HL-60 (cell line): Measurements from ENCODE around the gene KIDINS220.

ENCODE experiments used
- DNase-seq, 2 experiments: peaks; one replicate each; pipeline ENCODE4 v3.0.0-alpha.2; 2010 to 2020; ENCODE audit warnings: low read depth in 1 of 2, low spot score in 1 of 2
- H3K27ac ChIP-seq: fragments of 250-450 bp; sonication (Bioruptor Pico); replicated peaks from 2 replicates; pipeline ENCODE4 v1.5.1; 2020; ENCODE audit warnings: mild to moderate bottlenecking, moderate library complexity
- H3K27me3 ChIP-seq: fragments of 250-450 bp; sonication (Bioruptor Pico); 2 replicates; pipeline ENCODE4 v1.5.1; 2021; ENCODE audit warnings: mild to moderate bottlenecking, moderate library complexity; ENCODE audit not compliant: insufficient read depth, poor library complexity, severe bottlenecking
- H3K4me3 ChIP-seq: replicated peaks from 2 replicates; pipeline ENCODE4 v1.5.1; 2011; ENCODE audit warnings: mild to moderate bottlenecking, control low read depth, low read length; ENCODE audit not compliant: insufficient read depth
- GABPA ChIP-seq: IDR thresholded peaks from 2 replicates; pipeline ENCODE4 v1.6.1; 2012; ENCODE audit warnings: low read depth
- POLR2AphosphoS5 ChIP-seq: IDR thresholded peaks from 2 replicates; pipeline ENCODE4 v1.6.1; 2012; ENCODE audit warnings: low read depth
- SPI1 ChIP-seq: IDR thresholded peaks from 2 replicates; pipeline ENCODE4 v1.6.1; 2012; ENCODE audit warnings: low read depth, mild to moderate bottlenecking, borderline replicate concordance
- TF ChIP-seq, protein P1 (sequence below): IDR thresholded peaks from 2 replicates; pipeline ENCODE4 v1.6.1; 2012; ENCODE audit warnings: low read depth; ENCODE audit not compliant: insufficient replicate concordance
- TF ChIP-seq, protein P2 (sequence below): IDR thresholded peaks from one replicate; pipeline ENCODE4 v1.5.1; 2011; ENCODE audit warnings: low read length, control low read depth, inconsistent platforms; ENCODE audit not compliant: insufficient read depth

The KIDINS220 gene

DNA sequence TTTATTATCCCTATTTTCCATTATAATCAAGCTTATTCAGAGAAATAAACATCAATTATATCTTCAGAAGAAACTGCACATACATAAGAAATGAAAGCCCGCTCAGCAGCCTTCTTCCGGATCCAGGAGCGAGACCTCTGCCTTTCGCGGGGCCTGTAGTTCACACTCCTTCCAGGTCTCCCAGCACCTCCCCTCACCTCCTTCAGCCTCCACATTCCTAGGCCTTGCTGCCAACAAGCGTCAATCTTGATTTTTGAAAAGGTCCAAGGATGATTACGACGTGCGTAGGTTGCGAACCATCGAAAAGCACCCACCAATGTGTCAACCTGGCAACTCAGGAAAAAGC lies 355 bp upstream of the KIDINS220 start:
- Histone ChIP-seq H3K27me3 (no peaks in the 10 kb centered on the region), H3K4me3 (peak overlapping the region; percentile 6), H3K27ac (no peak overlapping the region)
- TF ChIP-seq, protein P1, sequence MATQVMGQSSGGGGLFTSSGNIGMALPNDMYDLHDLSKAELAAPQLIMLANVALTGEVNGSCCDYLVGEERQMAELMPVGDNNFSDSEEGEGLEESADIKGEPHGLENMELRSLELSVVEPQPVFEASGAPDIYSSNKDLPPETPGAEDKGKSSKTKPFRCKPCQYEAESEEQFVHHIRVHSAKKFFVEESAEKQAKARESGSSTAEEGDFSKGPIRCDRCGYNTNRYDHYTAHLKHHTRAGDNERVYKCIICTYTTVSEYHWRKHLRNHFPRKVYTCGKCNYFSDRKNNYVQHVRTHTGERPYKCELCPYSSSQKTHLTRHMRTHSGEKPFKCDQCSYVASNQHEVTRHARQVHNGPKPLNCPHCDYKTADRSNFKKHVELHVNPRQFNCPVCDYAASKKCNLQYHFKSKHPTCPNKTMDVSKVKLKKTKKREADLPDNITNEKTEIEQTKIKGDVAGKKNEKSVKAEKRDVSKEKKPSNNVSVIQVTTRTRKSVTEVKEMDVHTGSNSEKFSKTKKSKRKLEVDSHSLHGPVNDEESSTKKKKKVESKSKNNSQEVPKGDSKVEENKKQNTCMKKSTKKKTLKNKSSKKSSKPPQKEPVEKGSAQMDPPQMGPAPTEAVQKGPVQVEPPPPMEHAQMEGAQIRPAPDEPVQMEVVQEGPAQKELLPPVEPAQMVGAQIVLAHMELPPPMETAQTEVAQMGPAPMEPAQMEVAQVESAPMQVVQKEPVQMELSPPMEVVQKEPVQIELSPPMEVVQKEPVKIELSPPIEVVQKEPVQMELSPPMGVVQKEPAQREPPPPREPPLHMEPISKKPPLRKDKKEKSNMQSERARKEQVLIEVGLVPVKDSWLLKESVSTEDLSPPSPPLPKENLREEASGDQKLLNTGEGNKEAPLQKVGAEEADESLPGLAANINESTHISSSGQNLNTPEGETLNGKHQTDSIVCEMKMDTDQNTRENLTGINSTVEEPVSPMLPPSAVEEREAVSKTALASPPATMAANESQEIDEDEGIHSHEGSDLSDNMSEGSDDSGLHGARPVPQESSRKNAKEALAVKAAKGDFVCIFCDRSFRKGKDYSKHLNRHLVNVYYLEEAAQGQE = no peak
- TF ChIP-seq SPI1 (no peak), GABPA (no peak), POLR2AphosphoS5 (no peak)
- TF ChIP-seq, protein P2, sequence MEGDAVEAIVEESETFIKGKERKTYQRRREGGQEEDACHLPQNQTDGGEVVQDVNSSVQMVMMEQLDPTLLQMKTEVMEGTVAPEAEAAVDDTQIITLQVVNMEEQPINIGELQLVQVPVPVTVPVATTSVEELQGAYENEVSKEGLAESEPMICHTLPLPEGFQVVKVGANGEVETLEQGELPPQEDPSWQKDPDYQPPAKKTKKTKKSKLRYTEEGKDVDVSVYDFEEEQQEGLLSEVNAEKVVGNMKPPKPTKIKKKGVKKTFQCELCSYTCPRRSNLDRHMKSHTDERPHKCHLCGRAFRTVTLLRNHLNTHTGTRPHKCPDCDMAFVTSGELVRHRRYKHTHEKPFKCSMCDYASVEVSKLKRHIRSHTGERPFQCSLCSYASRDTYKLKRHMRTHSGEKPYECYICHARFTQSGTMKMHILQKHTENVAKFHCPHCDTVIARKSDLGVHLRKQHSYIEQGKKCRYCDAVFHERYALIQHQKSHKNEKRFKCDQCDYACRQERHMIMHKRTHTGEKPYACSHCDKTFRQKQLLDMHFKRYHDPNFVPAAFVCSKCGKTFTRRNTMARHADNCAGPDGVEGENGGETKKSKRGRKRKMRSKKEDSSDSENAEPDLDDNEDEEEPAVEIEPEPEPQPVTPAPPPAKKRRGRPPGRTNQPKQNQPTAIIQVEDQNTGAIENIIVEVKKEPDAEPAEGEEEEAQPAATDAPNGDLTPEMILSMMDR = no peak
- DNase-seq = no peak

- no peak overlapping the region for H3K27ac ChIP-seq
- H3K27me3 ChIP-seq = no peaks in the 10 kb centered on the region
- DNase-seq = no peak
- no peak overlapping the region for H3K4me3 ChIP-seq
- TF ChIP-seq, protein P2 = no peak
- TF ChIP-seq SPI1 = no peak
- TF ChIP-seq, protein P1 = no peak
- no peak for TF ChIP-seq GABPA
- no peak for TF ChIP-seq POLR2AphosphoS5
Observed at GRCh38 chr2:8835279-8835678, 2.1 kb downstream of the KIDINS220 start.

DNA sequence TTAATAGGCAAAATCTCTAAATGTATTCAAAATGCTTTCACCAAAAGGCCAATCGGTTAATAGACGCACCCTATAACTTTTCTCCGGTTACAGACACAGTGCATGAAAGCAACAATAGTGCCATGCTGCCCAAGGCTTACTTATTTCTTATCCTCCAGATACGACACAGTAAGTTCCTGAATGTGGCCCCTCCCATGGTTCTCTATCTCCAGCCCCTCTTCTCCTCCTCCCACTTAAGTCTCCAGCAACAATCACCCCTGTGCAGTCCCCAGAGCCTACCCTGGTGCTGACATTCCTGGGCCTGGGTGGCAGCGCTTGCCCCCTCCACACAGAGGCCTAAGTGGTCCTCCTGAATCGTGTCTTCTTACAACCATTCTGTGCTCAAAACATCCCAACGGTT lies 3.6 kb downstream of the KIDINS220 start:
- Histone ChIP-seq H3K27ac (no peak overlapping the region), H3K4me3 (no peak overlapping the region), H3K27me3 (no peaks in the 10 kb centered on the region)
- no peak for TF ChIP-seq GABPA
- TF ChIP-seq, protein P1 = no peak
- TF ChIP-seq, protein P2 = no peak
- no peak for TF ChIP-seq SPI1
- TF ChIP-seq POLR2AphosphoS5 = no peak
- no peak for DNase-seq
